GM12878 (cell line): ENCODE data around the gene GALNS. TPM values are rescaled to one million over a fixed set of nuclear protein-coding genes. Genes with fewer than 3 reads are reported as not detected.
A peak's percentile ranks its signal among the peaks of the same experiment; 100 is the strongest.

ENCODE experiments used
- ATAC-seq: fragments of 200-7000 bp; cut with Tn5 transposase; 3 replicates; pipeline ENCODE4 v1.9.1; 2020; ENCODE audit warnings: mild to moderate bottlenecking, moderate library complexity
- BruUV-seq: library from RNA; stranded (reverse); fragments of 400-500 nt; replicated peaks from 2 replicates; lab custom pipeline; 2021; lab: Mats Ljungman, UMichigan
- CTCF ChIA-PET: fragments of 300-600 bp; sonication (Branson Sonifier 250); formaldehyde crosslinking; extraction: SDS; loops from one replicate; lab custom pipeline; 2021; ENCODE audit warnings: inconsistent platforms; lab: Yijun Ruan, JAX
- POLR2A ChIA-PET: fragments of 350-600 bp; formaldehyde crosslinking; extraction: SDS; loops from one replicate; lab custom pipeline; 2021; ENCODE audit warnings: inconsistent platforms; lab: Charles Lee
- RAD21 ChIA-PET: fragments of 300-600 bp; sonication (Branson Sonifier 250); formaldehyde crosslinking; loops from one replicate; lab custom pipeline; 2023; ENCODE audit warnings: antibody characterized with exemption; ENCODE audit not compliant: unreplicated experiment; lab: Charles Lee
- SMC1A ChIA-PET: fragments of 300-600 bp; sonication (Branson Sonifier 250); formaldehyde crosslinking; loops from one replicate; lab custom pipeline; 2023; ENCODE audit not compliant: unreplicated experiment, uncharacterized antibody; lab: Charles Lee
- DNase-seq: peaks from one replicate; pipeline ENCODE4 v3.0.0-alpha.2; 2011; ENCODE audit warnings: low read depth, low spot score
- FAIRE-seq: peaks from 3 replicates; lab custom pipeline; 2011; peaks lifted over from hg19 to GRCh38; lab: Jason Lieb, UNC
- H2AFZ ChIP-seq: 2 replicates; pipeline ENCODE4 v1.6.0; 2011; ENCODE audit warnings: low read depth, low read length, control low read depth; ENCODE audit not compliant: control insufficient read depth
- H3K27ac ChIP-seq: 2 replicates; pipeline ENCODE4 v1.5.1; 2011; ENCODE audit warnings: control low read depth; ENCODE audit not compliant: control insufficient read depth, insufficient read depth
- H3K27me3 ChIP-seq, 2 experiments: replicated peaks in 1 of 2; 2 replicates each; pipeline versions ENCODE4 v1.6.0 to v1.6.1; 2011; ENCODE audit warnings: low read length in 1 of 2; ENCODE audit not compliant: control insufficient read depth in 2 of 2, insufficient read depth in 2 of 2
- H3K36me3 ChIP-seq, 2 experiments: 2 replicates each; pipeline ENCODE4 v1.5.1; 2011; ENCODE audit warnings: low read length in 1 of 2; ENCODE audit not compliant: control insufficient read depth in 2 of 2, insufficient read depth in 2 of 2
- H3K4me1 ChIP-seq: 2 replicates; pipeline ENCODE4 v1.6.1; 2011; ENCODE audit warnings: mild to moderate bottlenecking, low read length, moderate library complexity, mixed read lengths; ENCODE audit not compliant: control insufficient read depth, insufficient read depth
- H3K4me2 ChIP-seq: 2 replicates; pipeline ENCODE4 v1.6.0; 2011; ENCODE audit warnings: control low read depth; ENCODE audit not compliant: control insufficient read depth, insufficient read depth
- H3K4me3 ChIP-seq: fragments of 200-600 bp; sonication (generic); 2 replicates; pipeline ENCODE4 v1.5.1; 2016
- H3K79me2 ChIP-seq: 2 replicates; pipeline ENCODE4 v1.6.0; 2011; ENCODE audit warnings: low read length; ENCODE audit not compliant: control insufficient read depth, insufficient read depth
- H3K9ac ChIP-seq: 2 replicates; pipeline ENCODE4 v1.8.0; 2011; ENCODE audit warnings: low read length, control low read depth, mixed read lengths; ENCODE audit not compliant: control insufficient read depth, insufficient read depth
- H3K9me3 ChIP-seq: replicated peaks from 3 replicates; pipeline ENCODE4 v1.5.1; 2011; ENCODE audit warnings: mild to moderate bottlenecking, low read length; ENCODE audit not compliant: control insufficient read depth, insufficient read depth
- H4K20me1 ChIP-seq: 2 replicates; pipeline ENCODE4 v1.6.0; 2011; ENCODE audit not compliant: control insufficient read depth, insufficient read depth
- BACH1 ChIP-seq: fragments of 450-650 bp; IDR thresholded peaks from 2 replicates; pipeline ENCODE4 v1.6.1; 2017; ENCODE audit warnings: mild to moderate bottlenecking, borderline replicate concordance
- BCL11A ChIP-seq: IDR thresholded peaks from 2 replicates; pipeline ENCODE4 v1.6.1; 2011; ENCODE audit warnings: low read depth, low read length
- CTCF ChIP-seq, 3 experiments: IDR thresholded peaks in 2 of 3; conservative IDR thresholded peaks in 1 of 3; 2 replicates each; pipeline ENCODE4 v1.5.1; 2011; ENCODE audit warnings: low read depth in 3 of 3, low read length in 3 of 3, mild to moderate bottlenecking in 3 of 3, control low read depth in 2 of 3, moderate library complexity in 2 of 3, inconsistent platforms in 1 of 3, mixed read lengths in 1 of 3; ENCODE audit not compliant: control insufficient read depth in 2 of 3, insufficient read depth in 1 of 3; ENCODE audit errors: extremely low read depth in 1 of 3
- EED ChIP-seq: sonication (generic); IDR thresholded peaks from 2 replicates; pipeline ENCODE4 v1.6.1; 2016; ENCODE audit warnings: antibody characterized with exemption, low read depth
- GATAD2B ChIP-seq: fragments of 450-650 bp; conservative IDR thresholded peaks from 2 replicates; pipeline ENCODE4 v1.6.1; 2017; ENCODE audit warnings: low read depth, mild to moderate bottlenecking, moderate library complexity
- IKZF1 ChIP-seq: fragments of 450-650 bp; conservative IDR thresholded peaks from 2 replicates; pipeline ENCODE4 v1.6.1; 2017; ENCODE audit warnings: antibody characterized with exemption, mild to moderate bottlenecking
- KLF5 ChIP-seq: fragments of 450-650 bp; IDR thresholded peaks from 2 replicates; pipeline ENCODE4 v1.6.1; 2014; ENCODE audit warnings: mild to moderate bottlenecking; ENCODE audit not compliant: partially characterized antibody
- RELB ChIP-seq: fragments of 450-650 bp; IDR thresholded peaks from 2 replicates; pipeline ENCODE4 v1.6.1; 2017; ENCODE audit warnings: low read depth, mild to moderate bottlenecking, moderate library complexity
- SMAD5 ChIP-seq: IDR thresholded peaks from 2 replicates; pipeline ENCODE4 v1.6.1; 2016; ENCODE audit warnings: antibody characterized with exemption, low read depth
- SMC3 ChIP-seq: IDR thresholded peaks from 2 replicates; pipeline ENCODE4 v1.6.1; 2011; ENCODE audit warnings: low read length, improper control_type of control experiment, borderline replicate concordance
- SPI1 ChIP-seq: IDR thresholded peaks from 2 replicates; pipeline ENCODE4 v1.6.1; 2011; ENCODE audit warnings: low read depth, mild to moderate bottlenecking, low read length, moderate library complexity, borderline replicate concordance; ENCODE audit not compliant: insufficient read depth
- WGBS: methylation state at CpG from one replicate; pipeline ENCODE4 v1.1.6; 2016; ENCODE audit warnings: low lambda C conversion rate; ENCODE audit not compliant: insufficient replicate concordance, insufficient coverage; ENCODE audit errors: missing lambda C conversion rate; 5-methylcytosine and 5-hydroxymethylcytosine counted together
- in situ Hi-C: fragments of 300-500 bp; cut with MboI; formaldehyde crosslinking; loops from 9 replicates; pipeline ENCODE4 v1.14.3; 2018; ENCODE audit warnings: mixed read lengths
- intact Hi-C: fragments of 100-400 bp; cut with micrococcal nuclease; formaldehyde crosslinking; loops from one replicate; pipeline ENCODE4 v1.14.2; 2022; ENCODE audit not compliant: unreplicated experiment
- polyA plus RNA-seq, 11 experiments: library from polyadenylated mRNA; depleted of rRNA in 4 of 11; unstranded in 6 of 11; stranded (reverse) in 5 of 11; fragments of >200 nt; fragmentation: Nextera tagmentation in 4 of 11; fragmentation: Illumina TruSeq in 1 of 11; extraction: Ambion mirVana in 4 of 11; extraction: Trizol in 1 of 11; gene quantifications; 1 replicate in 1 of 11; 2 replicates in 10 of 11; pipeline versions ENCODE4 v1.2.1 to v1.2.3, GENCODE V29; 2011 to 2016; ENCODE audit warnings: inconsistent platforms in 2 of 11, missing spikeins in 2 of 11, low read depth in 1 of 11
- total RNA-seq, 4 experiments: library from RNA; depleted of rRNA in 3 of 4; stranded (reverse); fragments of >200 nt in 3 of 4; fragmentation: Illumina TruSeq in 1 of 4; extraction: Trizol in 1 of 4; gene quantifications; 2 replicates each; pipeline versions ENCODE4 v1.2.1 to v1.2.3, GENCODE V29; 2013 to 2021
- TF ChIP-seq, protein P1 (sequence below): IDR thresholded peaks from 2 replicates; pipeline ENCODE4 v1.6.1; 2012; ENCODE audit warnings: improper control_type of control experiment, low read depth, low read length; ENCODE audit not compliant: insufficient replicate concordance

The GALNS gene
- total and polyA plus RNA-seq, 10 of the 15 experiments (the other 5 are each of a cell fraction or from before 2014, with no cell fraction given), result 0.37 to 12.4 (median 5.3) TPM

DNA sequence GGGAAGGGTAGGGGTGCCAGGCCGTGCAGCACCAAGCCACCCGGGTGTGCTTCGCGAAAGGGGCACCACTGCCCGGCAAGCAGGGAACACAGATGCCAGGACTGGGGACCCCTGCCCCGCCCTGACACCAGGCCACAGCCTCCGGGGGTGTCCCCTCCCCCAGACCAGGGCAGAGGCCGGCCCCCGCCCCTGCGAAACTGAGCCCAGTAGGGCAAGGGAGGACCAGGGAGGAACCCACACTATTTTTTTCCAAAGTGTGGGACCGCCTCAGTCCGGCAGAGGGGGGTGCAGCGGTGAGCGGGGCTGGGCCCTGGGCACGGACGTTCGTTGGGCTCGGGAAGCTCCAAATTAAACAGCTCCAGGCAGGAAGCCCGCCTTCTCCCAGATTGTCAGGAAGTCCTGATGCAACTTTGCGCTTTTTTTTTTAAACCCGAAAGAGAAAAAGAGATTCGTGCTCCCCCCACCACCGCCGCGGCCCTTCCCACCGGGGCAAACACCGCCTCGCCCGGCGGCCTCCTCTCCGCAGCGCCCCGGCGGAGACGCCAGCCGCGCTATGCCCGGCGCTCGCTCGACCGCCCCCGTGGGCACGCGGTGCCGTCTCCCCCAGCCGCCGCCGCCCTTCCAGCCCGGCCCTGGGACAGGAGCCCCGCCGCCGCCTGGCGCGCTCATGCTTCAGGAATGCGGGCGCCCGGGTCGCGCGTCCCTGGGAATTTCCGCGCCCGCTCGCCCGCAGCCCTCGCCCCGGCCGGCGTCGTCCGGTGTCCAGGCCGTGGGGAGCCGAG, 72.5 kb downstream of the GALNS start:
- FAIRE-seq (no peak), ATAC-seq (peak; percentile 57), DNase-seq (no peak)
- H2AFZ ChIP-seq, result peak overlapping the region; percentile 14
- H4K20me1 ChIP-seq, result no peaks in the 10 kb centered on the region; the same call in 1 of the 2 replicates
- CTCF ChIA-PET, result interaction anchor here (0.7 to 2.5 kb wide), 7 partner anchors 12 to 1027 kb away, joined by 3 to 24 read pairs (median 3); partner anchors contain the start of gene APRT
- no peaks in the 10 kb centered on the region for H3K36me3 ChIP-seq
- no peaks in the 10 kb centered on the region for H3K9me3 ChIP-seq
- no peaks in the 10 kb centered on the region for H3K27me3 ChIP-seq
- no TSS peak for BruUV-seq
- POLR2A ChIA-PET, result interaction anchor here (0.9 to 4.0 kb wide), 5 partner anchors 10 to 194 kb away, joined by 3 to 30 read pairs (median 3); partner anchors contain the start of gene APRT
- peak overlapping the region; percentile 80 for H3K4me3 ChIP-seq
- peak overlapping the region; percentile 90 for H3K9ac ChIP-seq
- WGBS, result under 1% methylated on average over 64 of the region's 74 CpGs
- RAD21 ChIA-PET, result interaction anchor here (0.5 to 6.7 kb wide), 12 partner anchors 8 to 433 kb away, joined by 3 to 50 read pairs (median 4); partner anchors contain the start of genes APRT and ZNF778
- peak overlapping the region; percentile 99 for H3K4me2 ChIP-seq
- H3K4me1 ChIP-seq, result peaks cover 28% of the 10 kb centered on the region
- peaks cover 61% of the 10 kb centered on the region for H3K79me2 ChIP-seq
- in situ Hi-C loops (loop anchor here (10.0 kb wide), 1 partner anchor 329 kb away; the partner anchor contains the start of gene ZFPM1), intact Hi-C loops (loop anchor here (2.0 kb wide), 2 partner anchors 39 to 47 kb away; no protein-coding TSS in a partner anchor)
- peak overlapping the region; percentile 75 for H3K27ac ChIP-seq
- SMC1A ChIA-PET, result interaction anchor here (1.0 to 2.1 kb wide), 8 partner anchors 13 to 421 kb away, joined by 3 to 7 read pairs (median 4); no protein-coding TSS in a partner anchor
- no peak for TF ChIP-seq BACH1
- TF ChIP-seq RELB, result 0 out of 2 replicates have a peak, but pooled peaks have one; percentile 30
- TF ChIP-seq GATAD2B, result peak; percentile 43; the same call in 1 of the 2 replicates
- peak; percentile 28 for TF ChIP-seq KLF5
- TF ChIP-seq CTCF (IDR thresholded peaks at IDR 0.05 in 2 of 3, conservative IDR thresholded peaks at IDR 0.05 in 1 of 3; ENCODE audit: control insufficient read depth in 2 of 3, extremely low read depth in 1 of 3, insufficient read depth in 1 of 3, low read depth in 3 of 3, low read length in 3 of 3), result peak; percentile 45 to 64 (median 49)
- TF ChIP-seq SPI1, result peak; percentile 7; the same call in 1 of the 2 replicates
- TF ChIP-seq SMAD5, result no peak
- TF ChIP-seq SMC3, result peak; percentile 31; the same call in 1 of the 2 replicates
- TF ChIP-seq, protein P1, sequence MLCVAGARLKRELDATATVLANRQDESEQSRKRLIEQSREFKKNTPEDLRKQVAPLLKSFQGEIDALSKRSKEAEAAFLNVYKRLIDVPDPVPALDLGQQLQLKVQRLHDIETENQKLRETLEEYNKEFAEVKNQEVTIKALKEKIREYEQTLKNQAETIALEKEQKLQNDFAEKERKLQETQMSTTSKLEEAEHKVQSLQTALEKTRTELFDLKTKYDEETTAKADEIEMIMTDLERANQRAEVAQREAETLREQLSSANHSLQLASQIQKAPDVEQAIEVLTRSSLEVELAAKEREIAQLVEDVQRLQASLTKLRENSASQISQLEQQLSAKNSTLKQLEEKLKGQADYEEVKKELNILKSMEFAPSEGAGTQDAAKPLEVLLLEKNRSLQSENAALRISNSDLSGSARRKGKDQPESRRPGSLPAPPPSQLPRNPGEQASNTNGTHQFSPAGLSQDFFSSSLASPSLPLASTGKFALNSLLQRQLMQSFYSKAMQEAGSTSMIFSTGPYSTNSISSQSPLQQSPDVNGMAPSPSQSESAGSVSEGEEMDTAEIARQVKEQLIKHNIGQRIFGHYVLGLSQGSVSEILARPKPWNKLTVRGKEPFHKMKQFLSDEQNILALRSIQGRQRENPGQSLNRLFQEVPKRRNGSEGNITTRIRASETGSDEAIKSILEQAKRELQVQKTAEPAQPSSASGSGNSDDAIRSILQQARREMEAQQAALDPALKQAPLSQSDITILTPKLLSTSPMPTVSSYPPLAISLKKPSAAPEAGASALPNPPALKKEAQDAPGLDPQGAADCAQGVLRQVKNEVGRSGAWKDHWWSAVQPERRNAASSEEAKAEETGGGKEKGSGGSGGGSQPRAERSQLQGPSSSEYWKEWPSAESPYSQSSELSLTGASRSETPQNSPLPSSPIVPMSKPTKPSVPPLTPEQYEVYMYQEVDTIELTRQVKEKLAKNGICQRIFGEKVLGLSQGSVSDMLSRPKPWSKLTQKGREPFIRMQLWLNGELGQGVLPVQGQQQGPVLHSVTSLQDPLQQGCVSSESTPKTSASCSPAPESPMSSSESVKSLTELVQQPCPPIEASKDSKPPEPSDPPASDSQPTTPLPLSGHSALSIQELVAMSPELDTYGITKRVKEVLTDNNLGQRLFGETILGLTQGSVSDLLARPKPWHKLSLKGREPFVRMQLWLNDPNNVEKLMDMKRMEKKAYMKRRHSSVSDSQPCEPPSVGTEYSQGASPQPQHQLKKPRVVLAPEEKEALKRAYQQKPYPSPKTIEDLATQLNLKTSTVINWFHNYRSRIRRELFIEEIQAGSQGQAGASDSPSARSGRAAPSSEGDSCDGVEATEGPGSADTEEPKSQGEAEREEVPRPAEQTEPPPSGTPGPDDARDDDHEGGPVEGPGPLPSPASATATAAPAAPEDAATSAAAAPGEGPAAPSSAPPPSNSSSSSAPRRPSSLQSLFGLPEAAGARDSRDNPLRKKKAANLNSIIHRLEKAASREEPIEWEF, result no peak
- TF ChIP-seq EED, result peak; percentile 52; the same call in 1 of the 2 replicates
- TF ChIP-seq BCL11A, result no peak
- TF ChIP-seq IKZF1, result peak; percentile 62
